A549 treated with Hydrocortisone at 1 μM for 4 hours (cell line): Measurements from ENCODE around the gene ARL8B. TPM values are rescaled to one million over a fixed set of nuclear protein-coding genes. Genes with fewer than 3 reads are reported as not detected.

Experiments
- total RNA-seq: library from RNA; stranded (reverse); fragments of 200-300 nt; extraction: Qiagen RNA extraction; gene quantifications from 5 replicates; pipeline ENCODE4 v1.2.3, GENCODE V29; 2022

The ARL8B gene
- 62.3 to 68.3 TPM (median 65.5 TPM) in 5 replicates for total RNA-seq

DNA sequence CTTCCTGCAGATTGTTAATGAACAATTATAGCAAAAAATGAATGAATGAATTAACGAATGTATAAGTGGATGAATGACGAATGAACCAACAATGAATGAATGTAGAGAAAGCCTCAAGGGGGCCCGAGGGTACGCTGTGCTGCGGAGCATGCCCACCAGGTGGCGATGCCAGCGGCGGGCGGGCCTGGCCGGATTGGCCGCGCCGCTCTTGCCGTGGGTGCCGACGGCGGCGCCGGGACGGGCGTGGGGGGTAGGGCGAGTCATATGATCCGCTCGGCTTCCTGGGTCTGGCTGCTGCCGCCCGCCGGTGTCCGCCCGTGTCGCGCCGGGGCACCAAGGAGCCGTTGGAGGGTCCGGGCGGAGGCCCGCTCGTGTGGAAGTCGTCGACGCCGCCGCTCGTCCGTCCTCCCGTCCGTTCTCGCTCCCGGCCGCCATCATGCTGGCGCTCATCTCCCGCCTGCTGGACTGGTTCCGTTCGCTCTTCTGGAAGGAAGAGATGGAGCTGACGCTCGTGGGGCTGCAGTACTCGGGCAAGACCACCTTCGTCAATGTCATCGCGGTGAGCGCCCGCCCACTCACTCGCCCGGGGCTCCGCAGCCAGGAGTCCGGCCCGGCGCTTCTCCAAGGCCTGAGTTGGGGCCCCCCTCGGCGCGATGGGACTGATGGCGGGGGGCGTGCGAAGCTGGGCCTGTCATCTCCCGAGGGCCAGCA lies at the start of gene ARL8B:
Gene ARL8B (plus strand): TSS at position 263 of the 711 bp plus-strand sequence. CDS start 174 bp downstream, at position 437.

DNA sequence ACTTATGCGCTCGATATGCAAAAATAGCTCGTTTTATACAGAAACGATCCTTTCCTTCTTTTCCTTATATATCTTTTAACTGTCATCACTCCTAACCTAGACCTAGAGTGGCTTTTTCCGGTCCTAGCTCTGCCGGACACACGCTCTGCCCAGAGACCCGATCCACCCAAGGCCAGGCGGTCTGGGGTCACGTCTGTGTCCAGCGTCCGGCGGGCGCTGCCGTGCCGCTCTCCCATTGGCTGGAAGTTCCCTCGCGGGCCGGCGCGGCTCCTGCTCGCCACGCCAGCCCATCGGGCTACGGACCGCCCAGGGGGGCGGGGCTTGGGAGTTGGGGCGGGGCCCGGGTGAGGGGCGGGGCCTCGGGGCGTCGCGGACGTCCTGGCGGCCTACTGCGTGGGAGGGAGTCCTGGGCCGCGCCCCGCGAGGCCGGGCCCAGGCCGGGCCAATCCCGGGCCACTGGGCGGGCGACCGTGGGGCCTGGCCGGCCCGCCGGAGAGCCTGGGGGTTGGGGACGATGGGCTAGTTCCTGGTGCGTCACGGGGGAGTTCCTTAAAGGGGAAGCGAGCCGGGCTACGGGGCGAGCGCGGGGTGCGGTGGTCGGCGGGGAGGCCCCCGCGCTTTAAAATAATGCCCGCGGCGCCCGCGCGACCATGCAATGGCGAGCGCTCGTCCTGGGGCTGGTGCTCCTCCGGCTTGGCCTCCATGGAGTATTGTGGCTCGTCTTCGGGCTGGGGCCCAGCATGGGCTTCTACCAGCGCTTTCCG lies 65.2 kb downstream of the ARL8B start, which contains the start of gene EDEM1:
Gene EDEM1 (plus strand): TSS at position 552 of the 764 bp plus-strand sequence. CDS start 99 bp downstream, at position 651.

Other genes starting within 250 kb of the ARL8B start
- 57.7 to 71.9 TPM (median 68.0 TPM) in 5 replicates for gene BHLHE40, start 142.9 kb upstream of the ARL8B start, total RNA-seq
- gene EDEM1, start 65.4 kb downstream of the ARL8B start, total RNA-seq, result 14.7 to 22.3 TPM (median 18.2 TPM) in 5 replicates